Neural progenitor cell (in vitro differentiated cells): ENCODE results near the gene ASB3. TPM values are rescaled to one million over a fixed set of nuclear protein-coding genes. Genes with fewer than 3 reads are reported as not detected.

ENCODE experiments used
- DNase-seq: peaks from one replicate; pipeline ENCODE4 v3.0.0-alpha.2; 2016; ENCODE audit warnings: low spot score
- H2AFZ ChIP-seq: fragments of 200-600 bp; sonication (generic); replicated peaks from 2 replicates; pipeline ENCODE4 v1.6.1; 2016; ENCODE audit warnings: antibody characterized with exemption
- H3F3A ChIP-seq: fragments of 200-600 bp; sonication (generic); 2 replicates; pipeline ENCODE4 v1.6.1; 2016; ENCODE audit warnings: antibody characterized with exemption, low read depth
- H3K27ac ChIP-seq: fragments of 200-600 bp; sonication (generic); 2 replicates; pipeline ENCODE4 v1.5.1; 2016; ENCODE audit warnings: mild to moderate bottlenecking
- H3K27me3 ChIP-seq: fragments of 200-600 bp; sonication (generic); 2 replicates; pipeline ENCODE4 v1.6.1; 2016; ENCODE audit warnings: mild to moderate bottlenecking, moderate library complexity
- H3K36me3 ChIP-seq: fragments of 200-600 bp; sonication (generic); 2 replicates; pipeline ENCODE4 v1.5.1; 2016
- H3K4me1 ChIP-seq: fragments of 200-600 bp; sonication (generic); 2 replicates; pipeline ENCODE4 v1.6.1; 2016; ENCODE audit warnings: mixed run types
- H3K4me2 ChIP-seq: fragments of 200-600 bp; sonication (generic); 2 replicates; pipeline ENCODE4 v1.6.1; 2016
- H3K4me3 ChIP-seq: fragments of 200-600 bp; sonication (generic); 2 replicates; pipeline ENCODE4 v1.5.1; 2016
- H3K79me2 ChIP-seq: fragments of 200-600 bp; sonication (generic); 2 replicates; pipeline ENCODE4 v1.6.1; 2016; ENCODE audit warnings: low read depth
- H3K9ac ChIP-seq: fragments of 200-600 bp; sonication (generic); 2 replicates; pipeline ENCODE4 v1.6.1; 2016
- H3K9me3 ChIP-seq: fragments of 200-600 bp; sonication (generic); 2 replicates; pipeline ENCODE4 v1.5.1; 2016; ENCODE audit warnings: low read depth
- H4K20me1 ChIP-seq: fragments of 200-600 bp; sonication (generic); 2 replicates; pipeline ENCODE4 v1.6.1; 2016; ENCODE audit warnings: low read depth
- H3K27ac Mint-ChIP-seq: 3 replicates; pipeline ENCODE4 v1.8.0; 2021; ENCODE audit warnings: mixed read lengths
- H3K27me3 Mint-ChIP-seq: 2 replicates; pipeline ENCODE4 v1.8.0; 2022; ENCODE audit warnings: low read depth, mild to moderate bottlenecking, inconsistent platforms, moderate library complexity, mixed read lengths; ENCODE audit not compliant: insufficient read depth
- H3K36me3 Mint-ChIP-seq: 3 replicates; pipeline ENCODE4 v1.8.0; 2021; ENCODE audit warnings: mixed read lengths
- H3K4me1 Mint-ChIP-seq: 3 replicates; pipeline ENCODE4 v1.8.0; 2021; ENCODE audit warnings: mixed read lengths
- H3K4me3 Mint-ChIP-seq: 3 replicates; pipeline ENCODE4 v1.8.0; 2021; ENCODE audit warnings: mild to moderate bottlenecking, moderate library complexity, mixed read lengths
- H3K9me3 Mint-ChIP-seq: 3 replicates; pipeline ENCODE4 v1.8.0; 2020; ENCODE audit warnings: mixed read lengths
- CTCF ChIP-seq: fragments of 200-600 bp; sonication (generic); IDR thresholded peaks from 2 replicates; pipeline ENCODE4 v1.5.1; 2017; ENCODE audit warnings: antibody characterized with exemption, mild to moderate bottlenecking
- EZH2 ChIP-seq: fragments of 200-600 bp; sonication (generic); IDR thresholded peaks from 2 replicates; pipeline ENCODE4 v1.6.1; 2017; ENCODE audit warnings: antibody characterized with exemption, mild to moderate bottlenecking, moderate library complexity
- EZH2phosphoT487 ChIP-seq: fragments of 200-600 bp; sonication (generic); IDR thresholded peaks from 2 replicates; pipeline ENCODE4 v1.6.1; 2017; ENCODE audit warnings: antibody characterized with exemption
- total RNA-seq: library from RNA; depleted of rRNA; stranded (reverse); fragments of >200 nt; gene quantifications from 2 replicates; pipeline ENCODE4 v1.2.3, GENCODE V29; 2015; ENCODE audit warnings: low replicate concordance

The ASB3 gene
- total RNA-seq, 1 donor from 2014 or later = 71.9 TPM

- peaks cover 18% of the 10 kb centered on the region for H3F3A ChIP-seq
- peaks cover 83% of the 10 kb centered on the region for H3K79me2 ChIP-seq
- H3K27me3 ChIP-seq = no peaks in the 10 kb centered on the region
- peaks cover 2% of the 10 kb centered on the region for H3K9me3 Mint-ChIP-seq
- no peaks in the 10 kb centered on the region for H3K36me3 ChIP-seq
- H3K4me2 ChIP-seq = no peak overlapping the region
- peaks cover 12% of the 10 kb centered on the region for H3K4me1 Mint-ChIP-seq
- no peak overlapping the region for H3K9ac ChIP-seq
- H3K27me3 Mint-ChIP-seq = no peaks in the 10 kb centered on the region
- no peak for DNase-seq
- no peak for TF ChIP-seq EZH2phosphoT487
- no peak for TF ChIP-seq CTCF
- no peak for TF ChIP-seq EZH2
- H3K4me3 ChIP-seq = no peak overlapping the region
- no peak overlapping the region for H2AFZ ChIP-seq
- H3K27ac ChIP-seq = no peak overlapping the region
- H3K9me3 ChIP-seq = no peaks in the 10 kb centered on the region
- peaks cover 10% of the 10 kb centered on the region for H3K4me1 ChIP-seq
- H3K4me3 Mint-ChIP-seq = no peak overlapping the region
- no peak overlapping the region for H3K27ac Mint-ChIP-seq
- H4K20me1 ChIP-seq = peaks cover 41% of the 10 kb centered on the region
- peaks cover 19% of the 10 kb centered on the region for H3K36me3 Mint-ChIP-seq
Observed at GRCh38 chr2:53769318-53769945, 17.3 kb downstream of the ASB3 start.

DNA sequence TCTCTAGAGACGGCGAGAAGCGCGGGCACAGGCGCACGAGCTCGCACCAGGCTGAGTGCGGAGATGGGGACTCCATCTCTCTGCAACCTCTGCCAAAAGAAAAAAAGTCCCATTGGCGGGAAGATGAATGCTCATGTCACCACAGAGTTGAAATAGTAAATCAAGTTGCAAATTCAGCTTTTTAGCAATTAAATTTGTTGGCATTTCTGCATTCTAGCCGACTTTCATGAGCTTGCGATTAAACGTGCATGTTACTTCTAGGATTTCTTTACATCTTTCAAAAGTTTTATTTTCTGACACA lies 18.6 kb downstream of the ASB3 start:
- Mint-ChIP-seq H3K4me3 (peak overlapping the region; percentile 95), H3K9me3 (peaks cover 2% of the 10 kb centered on the region), H3K27ac (peak overlapping the region; percentile 34), H3K36me3 (peaks cover 21% of the 10 kb centered on the region), H3K4me1 (peaks cover 12% of the 10 kb centered on the region), H3K27me3 (no peaks in the 10 kb centered on the region)
- Histone ChIP-seq H2AFZ (peak overlapping the region; percentile 94), H3K9me3 (no peaks in the 10 kb centered on the region), H3K4me3 (peak overlapping the region; percentile 81), H4K20me1 (peaks cover 41% of the 10 kb centered on the region), H3K79me2 (peaks cover 71% of the 10 kb centered on the region), H3K4me2 (peak overlapping the region; percentile 81), H3K27me3 (no peaks in the 10 kb centered on the region), H3K36me3 (no peaks in the 10 kb centered on the region), H3K27ac (no peak overlapping the region), H3K4me1 (peaks cover 10% of the 10 kb centered on the region), H3F3A (peaks cover 18% of the 10 kb centered on the region), H3K9ac (no peak overlapping the region)
- DNase-seq = no peak
- TF ChIP-seq EZH2 (peak; percentile 20), CTCF (no peak)

DNA sequence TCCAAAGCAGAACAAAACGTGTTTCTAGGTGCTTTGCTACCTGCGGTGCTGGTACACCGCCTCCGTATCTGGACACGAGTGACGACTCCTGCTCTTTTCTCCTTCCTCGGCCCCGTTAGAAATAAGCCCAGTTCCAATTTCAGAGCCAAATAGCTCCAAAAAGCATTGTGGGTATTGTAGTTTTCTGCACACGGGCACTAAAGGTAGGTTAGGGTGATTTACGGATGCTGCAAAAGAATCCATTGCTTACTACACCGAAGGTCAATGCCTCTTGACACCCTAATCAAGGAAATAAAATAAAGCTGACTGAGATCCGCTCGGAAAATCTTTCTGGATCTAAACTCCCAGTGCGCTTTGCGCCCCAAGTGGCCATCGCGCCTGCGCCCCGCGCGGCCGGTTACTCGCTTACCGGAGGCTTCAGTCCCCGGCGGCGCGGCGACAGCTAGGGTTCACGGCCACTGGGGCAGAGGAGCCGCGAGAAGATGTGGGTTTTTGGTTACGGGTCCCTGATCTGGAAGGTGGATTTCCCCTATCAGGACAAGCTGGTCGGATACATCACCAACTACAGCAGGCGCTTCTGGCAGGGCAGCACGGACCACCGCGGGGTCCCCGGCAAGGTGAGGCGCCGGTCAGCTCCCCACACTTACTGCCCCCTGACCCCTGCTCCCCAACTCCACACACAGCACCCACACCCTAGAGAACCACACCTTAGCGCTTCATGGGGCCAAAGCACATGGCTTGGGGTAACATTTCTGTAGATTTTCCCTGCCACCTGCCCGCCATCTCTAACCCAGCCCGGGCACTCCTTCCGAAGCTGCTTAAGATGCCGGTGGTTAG lies 19.1 kb downstream of the ASB3 start, which contains the start of gene CHAC2:
CHAC2 (plus strand) TSS at position 400 of the 837 bp plus-strand sequence; CDS start at position 483, 83 bp downstream.
- Histone ChIP-seq H3K9ac (no peak within 1 kb of the TSS), H4K20me1 (peaks cover 41% of the 10 kb centered on the region), H3K79me2 (peaks cover 65% of the 10 kb centered on the region), H3K4me1 (peaks cover 10% of the 10 kb centered on the region), H2AFZ (peak within 1 kb of the TSS; percentile 94), H3K27ac (no peak within 1 kb of the TSS), H3F3A (peaks cover 18% of the 10 kb centered on the region), H3K4me3 (peak within 1 kb of the TSS; percentile 81), H3K27me3 (no peaks in the 10 kb centered on the region), H3K9me3 (no peaks in the 10 kb centered on the region), H3K4me2 (peak within 1 kb of the TSS; percentile 81), H3K36me3 (no peaks in the 10 kb centered on the region)
- Mint-ChIP-seq H3K27me3 (no peaks in the 10 kb centered on the region), H3K36me3 (peaks cover 23% of the 10 kb centered on the region), H3K4me1 (peaks cover 12% of the 10 kb centered on the region), H3K9me3 (peaks cover 2% of the 10 kb centered on the region), H3K4me3 (peak within 1 kb of the TSS; percentile 95), H3K27ac (peak within 1 kb of the TSS; percentile 95)
- TF ChIP-seq EZH2phosphoT487 (no peak), CTCF (peak; percentile 45)
- DNase-seq = peak; percentile 87
